GM23338 (cell line): ENCODE data around the gene VIL1.

Source experiments
- CREB1 ChIP-seq: fragments of 250-450 bp; sonication (Bioruptor Pico); IDR thresholded peaks from 2 replicates; pipeline ENCODE4 v1.5.0; 2020; ENCODE audit warnings: low read depth, mild to moderate bottlenecking, moderate library complexity
- EZH2 ChIP-seq: fragments of 200-600 bp; sonication (generic); IDR thresholded peaks from one replicate; pipeline ENCODE4 v1.8.0; 2017; ENCODE audit warnings: antibody characterized with exemption, mild to moderate bottlenecking, low read depth; ENCODE audit not compliant: unreplicated experiment
- EZH2phosphoT487 ChIP-seq: fragments of 200-600 bp; sonication (generic); IDR thresholded peaks from one replicate; pipeline ENCODE4 v1.8.1; 2018; ENCODE audit warnings: antibody characterized with exemption; ENCODE audit not compliant: unreplicated experiment
- NANOG ChIP-seq: IDR thresholded peaks from 2 replicates; pipeline ENCODE4 v1.6.1; 2016; ENCODE audit warnings: antibody characterized with exemption, borderline replicate concordance
- POLR2AphosphoS5 ChIP-seq: IDR thresholded peaks from 2 replicates; pipeline ENCODE4 v1.6.1; 2016; ENCODE audit warnings: antibody characterized with exemption, low read depth
- STAT1 ChIP-seq: IDR thresholded peaks from one replicate; pipeline ENCODE4 v1.6.1; 2016; ENCODE audit warnings: antibody characterized with exemption; ENCODE audit not compliant: unreplicated experiment
- ZNF331 ChIP-seq: fragments of 250-450 bp; sonication (Bioruptor Pico); IDR thresholded peaks from 2 replicates; pipeline ENCODE4 v1.5.0; 2020; ENCODE audit warnings: low read depth, mild to moderate bottlenecking, moderate library complexity
- TF ChIP-seq, protein P1 (sequence below), 2 experiments: fragments of 200-600 bp in 1 of 2; sonication (generic) in 1 of 2; conservative IDR thresholded peaks; 2 replicates each; pipeline versions ENCODE4 v1.5.1 to v1.6.1; 2016 to 2017; ENCODE audit warnings: antibody characterized with exemption in 2 of 2, low read depth in 2 of 2, mild to moderate bottlenecking in 2 of 2, moderate library complexity in 1 of 2
- TF ChIP-seq, protein P2 (sequence below): IDR thresholded peaks from one replicate; pipeline ENCODE4 v1.6.1; 2018; ENCODE audit warnings: antibody characterized with exemption; ENCODE audit not compliant: unreplicated experiment
- TF ChIP-seq, protein P3 (sequence below): IDR thresholded peaks from 2 replicates; pipeline ENCODE4 v1.6.1; 2016; ENCODE audit warnings: antibody characterized with exemption

DNA sequence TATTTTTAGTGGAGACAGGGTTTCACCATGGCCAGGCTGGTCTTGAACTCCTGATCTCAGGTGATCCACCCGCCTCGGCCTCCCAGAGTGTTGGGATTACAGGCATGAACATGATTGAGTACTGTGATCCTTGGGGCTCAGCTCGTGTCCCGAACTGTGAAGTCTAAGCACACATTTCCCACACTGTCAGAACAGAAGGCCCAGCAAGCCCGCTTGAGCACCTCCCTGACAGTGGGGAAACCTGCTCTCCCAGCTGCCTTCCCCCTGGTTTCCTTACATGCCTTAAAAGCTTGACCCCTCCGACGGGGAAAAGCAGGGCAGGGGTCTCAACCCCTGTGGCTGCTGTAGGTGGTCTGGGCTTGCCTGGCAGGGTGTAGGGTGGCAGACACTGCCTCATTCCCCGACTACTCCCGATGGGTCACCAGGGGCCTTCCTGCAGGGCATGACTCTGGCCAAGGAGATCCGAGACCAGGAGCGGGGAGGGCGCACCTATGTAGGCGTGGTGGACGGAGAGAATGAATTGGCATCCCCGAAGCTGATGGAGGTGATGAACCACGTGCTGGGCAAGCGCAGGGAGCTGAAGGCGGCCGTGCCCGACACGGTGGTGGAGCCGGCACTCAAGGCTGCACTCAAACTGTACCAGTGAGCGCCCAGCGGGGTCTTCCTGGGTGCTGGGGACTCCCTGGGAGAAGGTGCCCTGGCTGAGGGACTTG, 10.1 kb downstream of the VIL1 start:
- TF ChIP-seq, protein P1, sequence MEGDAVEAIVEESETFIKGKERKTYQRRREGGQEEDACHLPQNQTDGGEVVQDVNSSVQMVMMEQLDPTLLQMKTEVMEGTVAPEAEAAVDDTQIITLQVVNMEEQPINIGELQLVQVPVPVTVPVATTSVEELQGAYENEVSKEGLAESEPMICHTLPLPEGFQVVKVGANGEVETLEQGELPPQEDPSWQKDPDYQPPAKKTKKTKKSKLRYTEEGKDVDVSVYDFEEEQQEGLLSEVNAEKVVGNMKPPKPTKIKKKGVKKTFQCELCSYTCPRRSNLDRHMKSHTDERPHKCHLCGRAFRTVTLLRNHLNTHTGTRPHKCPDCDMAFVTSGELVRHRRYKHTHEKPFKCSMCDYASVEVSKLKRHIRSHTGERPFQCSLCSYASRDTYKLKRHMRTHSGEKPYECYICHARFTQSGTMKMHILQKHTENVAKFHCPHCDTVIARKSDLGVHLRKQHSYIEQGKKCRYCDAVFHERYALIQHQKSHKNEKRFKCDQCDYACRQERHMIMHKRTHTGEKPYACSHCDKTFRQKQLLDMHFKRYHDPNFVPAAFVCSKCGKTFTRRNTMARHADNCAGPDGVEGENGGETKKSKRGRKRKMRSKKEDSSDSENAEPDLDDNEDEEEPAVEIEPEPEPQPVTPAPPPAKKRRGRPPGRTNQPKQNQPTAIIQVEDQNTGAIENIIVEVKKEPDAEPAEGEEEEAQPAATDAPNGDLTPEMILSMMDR (conservative IDR thresholded peaks at IDR 0.05; ENCODE audit: low read depth in 2 of 2): no peak
- TF ChIP-seq POLR2AphosphoS5 (no peak), EZH2phosphoT487 (no peak), STAT1 (no peak), EZH2 (no peak), NANOG (no peak), ZNF331 (CRISPR knock-in tag) (no peak), CREB1 (no peak)
- TF ChIP-seq, protein P2, sequence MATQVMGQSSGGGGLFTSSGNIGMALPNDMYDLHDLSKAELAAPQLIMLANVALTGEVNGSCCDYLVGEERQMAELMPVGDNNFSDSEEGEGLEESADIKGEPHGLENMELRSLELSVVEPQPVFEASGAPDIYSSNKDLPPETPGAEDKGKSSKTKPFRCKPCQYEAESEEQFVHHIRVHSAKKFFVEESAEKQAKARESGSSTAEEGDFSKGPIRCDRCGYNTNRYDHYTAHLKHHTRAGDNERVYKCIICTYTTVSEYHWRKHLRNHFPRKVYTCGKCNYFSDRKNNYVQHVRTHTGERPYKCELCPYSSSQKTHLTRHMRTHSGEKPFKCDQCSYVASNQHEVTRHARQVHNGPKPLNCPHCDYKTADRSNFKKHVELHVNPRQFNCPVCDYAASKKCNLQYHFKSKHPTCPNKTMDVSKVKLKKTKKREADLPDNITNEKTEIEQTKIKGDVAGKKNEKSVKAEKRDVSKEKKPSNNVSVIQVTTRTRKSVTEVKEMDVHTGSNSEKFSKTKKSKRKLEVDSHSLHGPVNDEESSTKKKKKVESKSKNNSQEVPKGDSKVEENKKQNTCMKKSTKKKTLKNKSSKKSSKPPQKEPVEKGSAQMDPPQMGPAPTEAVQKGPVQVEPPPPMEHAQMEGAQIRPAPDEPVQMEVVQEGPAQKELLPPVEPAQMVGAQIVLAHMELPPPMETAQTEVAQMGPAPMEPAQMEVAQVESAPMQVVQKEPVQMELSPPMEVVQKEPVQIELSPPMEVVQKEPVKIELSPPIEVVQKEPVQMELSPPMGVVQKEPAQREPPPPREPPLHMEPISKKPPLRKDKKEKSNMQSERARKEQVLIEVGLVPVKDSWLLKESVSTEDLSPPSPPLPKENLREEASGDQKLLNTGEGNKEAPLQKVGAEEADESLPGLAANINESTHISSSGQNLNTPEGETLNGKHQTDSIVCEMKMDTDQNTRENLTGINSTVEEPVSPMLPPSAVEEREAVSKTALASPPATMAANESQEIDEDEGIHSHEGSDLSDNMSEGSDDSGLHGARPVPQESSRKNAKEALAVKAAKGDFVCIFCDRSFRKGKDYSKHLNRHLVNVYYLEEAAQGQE: no peak
- TF ChIP-seq, protein P3, sequence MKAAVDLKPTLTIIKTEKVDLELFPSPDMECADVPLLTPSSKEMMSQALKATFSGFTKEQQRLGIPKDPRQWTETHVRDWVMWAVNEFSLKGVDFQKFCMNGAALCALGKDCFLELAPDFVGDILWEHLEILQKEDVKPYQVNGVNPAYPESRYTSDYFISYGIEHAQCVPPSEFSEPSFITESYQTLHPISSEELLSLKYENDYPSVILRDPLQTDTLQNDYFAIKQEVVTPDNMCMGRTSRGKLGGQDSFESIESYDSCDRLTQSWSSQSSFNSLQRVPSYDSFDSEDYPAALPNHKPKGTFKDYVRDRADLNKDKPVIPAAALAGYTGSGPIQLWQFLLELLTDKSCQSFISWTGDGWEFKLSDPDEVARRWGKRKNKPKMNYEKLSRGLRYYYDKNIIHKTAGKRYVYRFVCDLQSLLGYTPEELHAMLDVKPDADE: no peak
